Upper lobe of left lung (tissue), 6 donors: ENCODE results near the gene MYOF. TPM values are rescaled to one million over a fixed set of nuclear protein-coding genes. Genes with fewer than 3 reads are reported as not detected.

Source experiments
- ATAC-seq, 2 donors: fragments of 200-7000 bp; cut with Tn5 transposase; one replicate each; pipeline ENCODE4 v1.9.1; 2022; ENCODE audit warnings: mild to moderate bottlenecking in 2 of 2, moderate library complexity in 2 of 2; ENCODE audit not compliant: low FRiP score in 2 of 2
- DNase-seq, 2 donors: peaks; one replicate each; pipeline ENCODE4 v3.0.0-alpha.2; 2019 to 2020
- H3K27ac ChIP-seq, 4 donors: fragments of 200-600 bp; sonication (generic); one replicate each; pipeline ENCODE4 v1.5.1; 2016 to 2019
- H3K27me3 ChIP-seq, 4 donors: fragments of 200-600 bp; sonication (generic); one replicate each; pipeline ENCODE4 v1.5.1; 2017 to 2019
- H3K36me3 ChIP-seq, 4 donors: fragments of 200-600 bp; sonication (generic); one replicate each; pipeline ENCODE4 v1.5.1; 2016 to 2019
- H3K4me1 ChIP-seq, 4 donors: fragments of 200-600 bp; sonication (generic); one replicate each; pipeline ENCODE4 v1.5.1; 2018 to 2019
- H3K4me3 ChIP-seq, 4 donors: fragments of 200-600 bp; sonication (generic); one replicate each; pipeline ENCODE4 v1.5.1; 2017 to 2019; ENCODE audit warnings: mild to moderate bottlenecking in 2 of 4, moderate library complexity in 1 of 4
- H3K9me3 ChIP-seq, 4 donors: fragments of 200-600 bp; sonication (generic); one replicate each; pipeline ENCODE4 v1.5.1; 2018 to 2019
- EP300 ChIP-seq, 4 donors: sonication (generic); formaldehyde crosslinking; IDR thresholded peaks; one replicate each; pipeline ENCODE4 v1.5.1; 2017; ENCODE audit warnings: antibody characterized with exemption in 4 of 4, control low read depth in 2 of 4
- POLR2A ChIP-seq, 4 donors: fragments of 450-650 bp; IDR thresholded peaks; one replicate each; pipeline ENCODE4 v1.5.1; 2016 to 2017; ENCODE audit warnings: antibody characterized with exemption in 4 of 4, mild to moderate bottlenecking in 2 of 4
- POLR2AphosphoS5 ChIP-seq, 2 donors: sonication (generic); formaldehyde crosslinking; IDR thresholded peaks; one replicate each; pipeline ENCODE4 v1.5.1; 2017; ENCODE audit warnings: antibody characterized with exemption in 2 of 2
- WGBS, 2 donors: methylation state at CpG; one replicate each; pipeline ENCODE4 v1.1.5; 2017 to 2018; 5-methylcytosine and 5-hydroxymethylcytosine counted together
- total RNA-seq, 6 donors: library from RNA; depleted of rRNA in 4 of 6; stranded (reverse); fragments of >200 nt in 4 of 6; gene quantifications; one replicate each; pipeline versions ENCODE4 v1.1.0 to v1.2.1, GENCODE V29; 2016 to 2021
- TF ChIP-seq, protein P1 (sequence below), 6 experiments: fragments of 450-650 bp in 4 of 6; fragments of 200-600 bp in 2 of 6; sonication (generic) in 2 of 6; IDR thresholded peaks; one replicate each; pipeline ENCODE4 v1.5.1; 2016 to 2019; ENCODE audit warnings: antibody characterized with exemption in 6 of 6
- donor health status: DM: no; HTN: no; CAD: no; lungs with moderate emphysema.
- donor health status: DM: no; HTN: yes; CAD: no; lungs with severe emphysema.

The MYOF gene
- total RNA-seq, 6 donors from 2014 or later = 83.9 to 168 (median 129) TPM

DNA sequence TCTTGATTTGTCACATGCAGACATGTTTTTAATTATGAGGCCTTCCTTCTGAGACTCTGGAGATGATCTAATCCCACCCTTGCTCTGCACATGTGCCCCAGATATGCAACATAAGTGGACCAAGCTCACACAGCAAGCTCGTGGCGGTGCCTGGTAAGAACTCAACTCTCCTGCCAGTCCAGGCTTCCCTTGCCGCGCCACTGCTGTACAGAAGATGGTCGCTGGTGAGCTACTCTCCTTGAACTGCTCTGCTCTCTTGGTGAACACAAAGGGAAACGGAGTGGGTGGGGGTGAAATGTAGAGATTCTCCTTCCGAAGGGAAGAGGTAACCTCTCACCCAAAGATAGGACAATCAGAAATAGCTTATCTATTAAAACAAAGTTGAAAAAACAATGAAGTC is 25.7 kb downstream of the MYOF start:
- WGBS, 2 donors = 79 to 82% methylated on average over 7 of the region's 7 CpGs
- Histone ChIP-seq H3K27me3 (no peaks in the 10 kb centered on the region), H3K36me3 (peaks cover 0 to 12% (median 5%) of the 10 kb centered on the region in 4 donors), H3K4me1 (peaks cover 25 to 37% (median 29%) of the 10 kb centered on the region in 4 donors), H3K4me3 (no peak overlapping the region), H3K27ac (no peak overlapping the region), H3K9me3 (no peaks in the 10 kb centered on the region)
- DNase-seq = no peak
- TF ChIP-seq POLR2AphosphoS5 (IDR thresholded peaks at IDR 0.05) (no peak), POLR2A (IDR thresholded peaks at IDR 0.05) (no peak), EP300 (IDR thresholded peaks at IDR 0.05) (no peak)
- TF ChIP-seq, protein P1, sequence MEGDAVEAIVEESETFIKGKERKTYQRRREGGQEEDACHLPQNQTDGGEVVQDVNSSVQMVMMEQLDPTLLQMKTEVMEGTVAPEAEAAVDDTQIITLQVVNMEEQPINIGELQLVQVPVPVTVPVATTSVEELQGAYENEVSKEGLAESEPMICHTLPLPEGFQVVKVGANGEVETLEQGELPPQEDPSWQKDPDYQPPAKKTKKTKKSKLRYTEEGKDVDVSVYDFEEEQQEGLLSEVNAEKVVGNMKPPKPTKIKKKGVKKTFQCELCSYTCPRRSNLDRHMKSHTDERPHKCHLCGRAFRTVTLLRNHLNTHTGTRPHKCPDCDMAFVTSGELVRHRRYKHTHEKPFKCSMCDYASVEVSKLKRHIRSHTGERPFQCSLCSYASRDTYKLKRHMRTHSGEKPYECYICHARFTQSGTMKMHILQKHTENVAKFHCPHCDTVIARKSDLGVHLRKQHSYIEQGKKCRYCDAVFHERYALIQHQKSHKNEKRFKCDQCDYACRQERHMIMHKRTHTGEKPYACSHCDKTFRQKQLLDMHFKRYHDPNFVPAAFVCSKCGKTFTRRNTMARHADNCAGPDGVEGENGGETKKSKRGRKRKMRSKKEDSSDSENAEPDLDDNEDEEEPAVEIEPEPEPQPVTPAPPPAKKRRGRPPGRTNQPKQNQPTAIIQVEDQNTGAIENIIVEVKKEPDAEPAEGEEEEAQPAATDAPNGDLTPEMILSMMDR (IDR thresholded peaks at IDR 0.05) = no peak
- no peak for ATAC-seq

DNA sequence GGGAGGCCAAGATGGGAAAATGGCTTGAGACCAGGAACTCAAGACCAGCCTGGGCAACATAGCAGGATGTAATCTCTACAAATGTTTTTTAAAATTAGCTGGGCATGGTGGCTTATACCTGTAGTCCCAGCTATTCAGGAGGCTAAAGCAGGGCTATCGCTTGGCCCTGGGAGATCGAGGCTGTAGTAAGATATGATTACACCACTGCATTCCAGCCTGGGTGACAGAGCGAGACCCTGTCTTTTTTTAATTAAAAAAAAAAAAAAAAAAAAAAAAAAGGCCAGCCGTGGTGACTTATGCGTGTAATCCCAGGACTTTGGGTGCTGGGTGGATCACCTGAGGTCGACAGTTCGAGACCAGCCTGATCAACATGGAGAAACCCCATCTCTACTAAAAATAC is 27.4 kb downstream of the MYOF start:
- H3K9me3 ChIP-seq = no peaks in the 10 kb centered on the region
- no peak overlapping the region for H3K27ac ChIP-seq
- 96 to 97% methylated on average over 7 of the region's 7 CpGs for WGBS, 2 donors

DNA sequence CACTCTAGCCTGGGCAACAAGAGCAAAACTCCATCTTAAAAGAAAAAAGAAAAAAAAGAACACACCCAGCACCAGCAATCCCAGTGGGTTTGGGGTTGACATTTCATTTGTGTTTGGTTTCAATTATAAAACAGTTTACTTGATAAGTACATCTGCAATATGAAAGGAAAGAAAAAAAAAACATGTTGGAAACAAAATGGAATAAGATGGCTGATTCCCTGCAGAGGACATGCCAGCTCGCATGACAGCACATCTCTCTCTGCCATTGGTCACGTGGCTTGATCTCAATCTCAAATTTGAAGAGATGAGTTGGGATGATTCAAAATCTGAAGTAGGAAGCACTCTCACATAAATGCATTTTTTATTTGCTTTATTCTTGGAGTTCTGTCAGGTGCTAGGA is 28.0 kb downstream of the MYOF start:
- no peak overlapping the region for H3K4me3 ChIP-seq
- H3K27me3 ChIP-seq = no peaks in the 10 kb centered on the region
- DNase-seq = no peak
- no peaks in the 10 kb centered on the region for H3K9me3 ChIP-seq
- TF ChIP-seq POLR2AphosphoS5 (IDR thresholded peaks at IDR 0.05) = no peak
- no peak for TF ChIP-seq EP300 (IDR thresholded peaks at IDR 0.05)
- TF ChIP-seq, protein P1 (IDR thresholded peaks at IDR 0.05) = no peak
- no peak for TF ChIP-seq POLR2A (IDR thresholded peaks at IDR 0.05)
- H3K27ac ChIP-seq = no peak overlapping the region
- 90 to 97% methylated on average over 2 of the region's 2 CpGs for WGBS, 2 donors
- peaks cover 9 to 26% (median 12%) of the 10 kb centered on the region in 4 donors for H3K4me1 ChIP-seq
- peaks cover 0 to 16% (median 8%) of the 10 kb centered on the region in 4 donors for H3K36me3 ChIP-seq
- ATAC-seq = no peak

More for the DNA sequence above, 27.4 kb downstream of the MYOF start:
- peaks cover 13 to 32% (median 18%) of the 10 kb centered on the region in 4 donors for H3K4me1 ChIP-seq
- H3K36me3 ChIP-seq = peaks cover 0 to 15% (median 5%) of the 10 kb centered on the region in 4 donors
- TF ChIP-seq POLR2AphosphoS5 (IDR thresholded peaks at IDR 0.05) (no peak), POLR2A (IDR thresholded peaks at IDR 0.05) (no peak), EP300 (IDR thresholded peaks at IDR 0.05) (no peak)
- TF ChIP-seq, protein P1 (IDR thresholded peaks at IDR 0.05) = no peak
- no peaks in the 10 kb centered on the region for H3K27me3 ChIP-seq
- no peak for ATAC-seq
- DNase-seq = no peak
- no peak overlapping the region for H3K4me3 ChIP-seq

DNA sequence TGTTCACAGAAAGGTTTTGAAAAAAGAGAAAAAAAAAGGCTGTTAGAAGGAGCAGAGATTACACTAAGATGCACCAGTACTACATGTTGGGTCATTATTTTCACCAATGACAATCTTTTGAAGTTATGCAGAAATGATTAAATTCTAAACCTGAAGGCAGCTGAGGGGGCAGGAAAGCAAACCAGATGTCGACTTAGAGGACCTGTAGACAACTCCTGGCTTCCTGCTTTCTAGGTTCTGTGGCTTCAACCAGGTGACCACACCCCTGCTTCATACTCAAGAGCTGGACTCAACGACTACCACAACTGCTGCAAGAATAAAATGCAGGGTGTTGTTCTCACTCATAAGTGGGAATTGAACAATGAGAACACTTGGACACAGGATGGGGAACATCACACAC is 30.0 kb downstream of the MYOF start:
- no peaks in the 10 kb centered on the region for H3K27me3 ChIP-seq
- DNase-seq (peak in 1 of 2 donors; percentile 74), ATAC-seq (peak in 1 of 2 donors; percentile 40)
- TF ChIP-seq EP300 (IDR thresholded peaks at IDR 0.05) = no peak
- TF ChIP-seq, protein P1 (IDR thresholded peaks at IDR 0.05) = no peak
- no peak for TF ChIP-seq POLR2A (IDR thresholded peaks at IDR 0.05)
- peak in 1 of 2 donors; percentile 27 for TF ChIP-seq POLR2AphosphoS5 (IDR thresholded peaks at IDR 0.05)
- peaks cover 0 to 17% (median 0%) of the 10 kb centered on the region in 4 donors for H3K4me1 ChIP-seq
- peaks cover 0 to 21% (median 8%) of the 10 kb centered on the region in 4 donors for H3K36me3 ChIP-seq
- H3K9me3 ChIP-seq = no peaks in the 10 kb centered on the region
- WGBS, 2 donors = 43 to 49% methylated on average over 2 of the region's 2 CpGs
- H3K27ac ChIP-seq = no peak overlapping the region
- no peak overlapping the region for H3K4me3 ChIP-seq
